Prostate gland (tissue), 2 donors: ENCODE data around the gene ADAMTS13.

ENCODE experiments used
- CTCF ChIP-seq, 4 experiments: fragments of 200-600 bp in 2 of 4; fragments of 450-650 bp in 2 of 4; sonication (generic) in 2 of 4; IDR thresholded peaks; 1 replicate in 3 of 4; 2 replicates in 1 of 4; pipeline ENCODE4 v1.5.1; 2016 to 2019; ENCODE audit warnings: antibody characterized with exemption in 4 of 4, mild to moderate bottlenecking in 2 of 4, moderate library complexity in 2 of 4
- POLR2AphosphoS5 ChIP-seq: sonication (generic); formaldehyde crosslinking; IDR thresholded peaks from one replicate; pipeline ENCODE4 v1.6.1; 2017; ENCODE audit warnings: antibody characterized with exemption

- no peak for TF ChIP-seq CTCF (IDR thresholded peaks at IDR 0.05)
- no peak for TF ChIP-seq POLR2AphosphoS5
Measured at GRCh38 chr9:133452562-133452961, 30.4 kb downstream of the ADAMTS13 start.
